Liver (tissue), 3 donors: Measurements from ENCODE around the gene CPSF3.

Experiments
- EGR1 ChIP-seq, 2 donors: IDR thresholded peaks; 2 replicates each; pipeline ENCODE4 v1.6.1; 2016 to 2018; ENCODE audit warnings: antibody characterized with exemption in 2 of 2, low read depth in 2 of 2
- JUND ChIP-seq, 2 donors: IDR thresholded peaks; 2 replicates each; pipeline ENCODE4 v1.6.1; 2016; ENCODE audit warnings: antibody characterized with exemption in 2 of 2
- RAD21 ChIP-seq, 2 donors: IDR thresholded peaks; 2 replicates each; pipeline ENCODE4 v1.6.1; 2016; ENCODE audit warnings: antibody characterized with exemption in 2 of 2, mild to moderate bottlenecking in 2 of 2
- RXRA ChIP-seq, 2 donors: IDR thresholded peaks; 2 replicates each; pipeline ENCODE4 v1.6.1; 2017 to 2018; ENCODE audit warnings: antibody characterized with exemption in 2 of 2, mild to moderate bottlenecking in 1 of 2
- SP1 ChIP-seq: IDR thresholded peaks from 2 replicates; pipeline ENCODE4 v1.6.1; 2018; ENCODE audit warnings: antibody characterized with exemption, mild to moderate bottlenecking
- TAF1 ChIP-seq: conservative IDR thresholded peaks from 2 replicates; pipeline ENCODE4 v1.6.1; 2016; ENCODE audit warnings: antibody characterized with exemption, mild to moderate bottlenecking
- TF ChIP-seq, protein P1 (sequence below): fragments of 150-350 bp; IDR thresholded peaks from 2 replicates; pipeline ENCODE4 v1.5.1; 2017; ENCODE audit warnings: improper control_type of control experiment, low read depth, low read length; ENCODE audit not compliant: missing input control
- TF ChIP-seq, protein P2 (sequence below): IDR thresholded peaks from 2 replicates; pipeline ENCODE4 v1.6.1; 2016; ENCODE audit warnings: antibody characterized with exemption
- TF ChIP-seq, protein P3 (sequence below): IDR thresholded peaks from 2 replicates; pipeline ENCODE4 v1.6.1; 2016; ENCODE audit warnings: antibody characterized with exemption
- TF ChIP-seq, protein P4 (sequence below): IDR thresholded peaks from 2 replicates; pipeline ENCODE4 v1.6.1; 2016; ENCODE audit warnings: antibody characterized with exemption, mild to moderate bottlenecking
- donor health status: healthy.
- donor health status: healthy.

DNA sequence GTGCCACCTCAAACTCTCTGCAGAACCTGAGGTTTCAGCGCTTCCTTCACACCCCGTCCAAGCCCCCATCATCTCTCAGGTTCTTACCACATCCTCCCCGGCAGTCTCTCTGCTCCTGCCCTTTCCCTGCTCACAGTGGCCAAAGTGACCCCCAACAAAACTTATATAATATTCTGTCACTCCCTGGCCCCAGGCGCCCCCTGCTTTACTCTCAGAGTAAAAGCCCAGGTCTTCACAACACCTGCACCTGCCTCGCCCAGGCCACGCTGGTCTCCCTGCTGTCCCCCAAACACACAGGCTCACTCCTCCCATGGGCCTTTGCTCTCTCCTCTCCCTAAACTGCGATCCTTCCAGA is 6.5 kb upstream of the CPSF3 start:
- TF ChIP-seq, protein P1, sequence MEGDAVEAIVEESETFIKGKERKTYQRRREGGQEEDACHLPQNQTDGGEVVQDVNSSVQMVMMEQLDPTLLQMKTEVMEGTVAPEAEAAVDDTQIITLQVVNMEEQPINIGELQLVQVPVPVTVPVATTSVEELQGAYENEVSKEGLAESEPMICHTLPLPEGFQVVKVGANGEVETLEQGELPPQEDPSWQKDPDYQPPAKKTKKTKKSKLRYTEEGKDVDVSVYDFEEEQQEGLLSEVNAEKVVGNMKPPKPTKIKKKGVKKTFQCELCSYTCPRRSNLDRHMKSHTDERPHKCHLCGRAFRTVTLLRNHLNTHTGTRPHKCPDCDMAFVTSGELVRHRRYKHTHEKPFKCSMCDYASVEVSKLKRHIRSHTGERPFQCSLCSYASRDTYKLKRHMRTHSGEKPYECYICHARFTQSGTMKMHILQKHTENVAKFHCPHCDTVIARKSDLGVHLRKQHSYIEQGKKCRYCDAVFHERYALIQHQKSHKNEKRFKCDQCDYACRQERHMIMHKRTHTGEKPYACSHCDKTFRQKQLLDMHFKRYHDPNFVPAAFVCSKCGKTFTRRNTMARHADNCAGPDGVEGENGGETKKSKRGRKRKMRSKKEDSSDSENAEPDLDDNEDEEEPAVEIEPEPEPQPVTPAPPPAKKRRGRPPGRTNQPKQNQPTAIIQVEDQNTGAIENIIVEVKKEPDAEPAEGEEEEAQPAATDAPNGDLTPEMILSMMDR, result no peak
- TF ChIP-seq, protein P2, sequence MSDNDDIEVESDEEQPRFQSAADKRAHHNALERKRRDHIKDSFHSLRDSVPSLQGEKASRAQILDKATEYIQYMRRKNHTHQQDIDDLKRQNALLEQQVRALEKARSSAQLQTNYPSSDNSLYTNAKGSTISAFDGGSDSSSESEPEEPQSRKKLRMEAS, result no peak
- no peak for TF ChIP-seq EGR1 (IDR thresholded peaks at IDR 0.05; ENCODE audit: low read depth in 2 of 2)
- TF ChIP-seq, protein P3, sequence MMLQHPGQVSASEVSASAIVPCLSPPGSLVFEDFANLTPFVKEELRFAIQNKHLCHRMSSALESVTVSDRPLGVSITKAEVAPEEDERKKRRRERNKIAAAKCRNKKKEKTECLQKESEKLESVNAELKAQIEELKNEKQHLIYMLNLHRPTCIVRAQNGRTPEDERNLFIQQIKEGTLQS, result no peak
- TF ChIP-seq JUND (IDR thresholded peaks at IDR 0.05), result no peak
- no peak for TF ChIP-seq TAF1
- no peak for TF ChIP-seq RXRA (IDR thresholded peaks at IDR 0.05)
- TF ChIP-seq, protein P4, sequence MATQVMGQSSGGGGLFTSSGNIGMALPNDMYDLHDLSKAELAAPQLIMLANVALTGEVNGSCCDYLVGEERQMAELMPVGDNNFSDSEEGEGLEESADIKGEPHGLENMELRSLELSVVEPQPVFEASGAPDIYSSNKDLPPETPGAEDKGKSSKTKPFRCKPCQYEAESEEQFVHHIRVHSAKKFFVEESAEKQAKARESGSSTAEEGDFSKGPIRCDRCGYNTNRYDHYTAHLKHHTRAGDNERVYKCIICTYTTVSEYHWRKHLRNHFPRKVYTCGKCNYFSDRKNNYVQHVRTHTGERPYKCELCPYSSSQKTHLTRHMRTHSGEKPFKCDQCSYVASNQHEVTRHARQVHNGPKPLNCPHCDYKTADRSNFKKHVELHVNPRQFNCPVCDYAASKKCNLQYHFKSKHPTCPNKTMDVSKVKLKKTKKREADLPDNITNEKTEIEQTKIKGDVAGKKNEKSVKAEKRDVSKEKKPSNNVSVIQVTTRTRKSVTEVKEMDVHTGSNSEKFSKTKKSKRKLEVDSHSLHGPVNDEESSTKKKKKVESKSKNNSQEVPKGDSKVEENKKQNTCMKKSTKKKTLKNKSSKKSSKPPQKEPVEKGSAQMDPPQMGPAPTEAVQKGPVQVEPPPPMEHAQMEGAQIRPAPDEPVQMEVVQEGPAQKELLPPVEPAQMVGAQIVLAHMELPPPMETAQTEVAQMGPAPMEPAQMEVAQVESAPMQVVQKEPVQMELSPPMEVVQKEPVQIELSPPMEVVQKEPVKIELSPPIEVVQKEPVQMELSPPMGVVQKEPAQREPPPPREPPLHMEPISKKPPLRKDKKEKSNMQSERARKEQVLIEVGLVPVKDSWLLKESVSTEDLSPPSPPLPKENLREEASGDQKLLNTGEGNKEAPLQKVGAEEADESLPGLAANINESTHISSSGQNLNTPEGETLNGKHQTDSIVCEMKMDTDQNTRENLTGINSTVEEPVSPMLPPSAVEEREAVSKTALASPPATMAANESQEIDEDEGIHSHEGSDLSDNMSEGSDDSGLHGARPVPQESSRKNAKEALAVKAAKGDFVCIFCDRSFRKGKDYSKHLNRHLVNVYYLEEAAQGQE, result no peak
- no peak for TF ChIP-seq RAD21 (IDR thresholded peaks at IDR 0.05)
- TF ChIP-seq SP1, result no peak
